Panc1 (cell line): Measurements from ENCODE around the gene PHTF1. TPM values are rescaled to one million over a fixed set of nuclear protein-coding genes. Genes with fewer than 3 reads are reported as not detected.

ENCODE experiments used
- ATAC-seq: fragments of 200-7000 bp; cut with Tn5 transposase; 2 replicates; pipeline ENCODE4 v1.9.1; 2020; ENCODE audit warnings: mild to moderate bottlenecking, moderate library complexity
- BruUV-seq: library from RNA; stranded (reverse); fragments of 400-500 nt; replicated peaks from 2 replicates; lab custom pipeline; 2021; lab: Mats Ljungman, UMichigan
- CTCF ChIA-PET: fragments of 300-600 bp; sonication (Branson Sonifier 250); formaldehyde crosslinking; loops from one replicate; lab custom pipeline; 2022; ENCODE audit warnings: antibody characterized with exemption; lab: Charles Lee
- POLR2A ChIA-PET: fragments of 300-600 bp; sonication (Branson Sonifier 250); formaldehyde crosslinking; loops from one replicate; lab custom pipeline; 2022; ENCODE audit warnings: antibody characterized with exemption; lab: Charles Lee
- DNase-seq: peaks from one replicate; pipeline ENCODE4 v3.0.0-alpha.2; 2010; ENCODE audit warnings: low read depth, low spot score
- H3K27ac ChIP-seq: 2 replicates; pipeline ENCODE4 v1.5.1; 2011; ENCODE audit warnings: mild to moderate bottlenecking, low read length, inconsistent platforms
- H3K27me3 ChIP-seq: fragments of 200-500 bp; sonication (Bioruptor generic); 2 replicates; pipeline ENCODE4 v1.6.0; 2014; ENCODE audit warnings: low read length, inconsistent platforms; ENCODE audit not compliant: control insufficient read depth, insufficient read depth
- H3K36me3 ChIP-seq: fragments of 200-500 bp; sonication (Bioruptor generic); 2 replicates; pipeline ENCODE4 v1.5.1; 2014; ENCODE audit warnings: inconsistent platforms, mild to moderate bottlenecking, low read length, moderate library complexity; ENCODE audit not compliant: control insufficient read depth, insufficient read depth
- H3K4me1 ChIP-seq: 2 replicates; pipeline ENCODE4 v1.5.1; 2011; ENCODE audit warnings: inconsistent platforms, mild to moderate bottlenecking, low read length, moderate library complexity; ENCODE audit not compliant: control insufficient read depth, insufficient read depth
- H3K4me3 ChIP-seq, 2 experiments: 2 replicates each; pipeline ENCODE4 v1.5.1; 2011 to 2012; ENCODE audit warnings: low read depth in 2 of 2, low read length in 2 of 2, mild to moderate bottlenecking in 2 of 2, inconsistent platforms in 1 of 2, moderate library complexity in 1 of 2
- H3K9me3 ChIP-seq: fragments of 200-500 bp; sonication (Bioruptor generic); 2 replicates; pipeline ENCODE4 v1.5.1; 2014; ENCODE audit warnings: low read depth, mild to moderate bottlenecking, inconsistent platforms, low read length, moderate library complexity; ENCODE audit not compliant: control insufficient read depth, insufficient read depth
- CTCF ChIP-seq: fragments of 450-650 bp; IDR thresholded peaks from 2 replicates; pipeline ENCODE4 v1.5.1; 2017; ENCODE audit warnings: mild to moderate bottlenecking
- POLR2AphosphoS5 ChIP-seq: IDR thresholded peaks from 2 replicates; pipeline ENCODE4 v1.6.1; 2012; ENCODE audit warnings: mild to moderate bottlenecking, low read depth, low read length, moderate library complexity
- REST ChIP-seq, 2 experiments: IDR thresholded peaks; 2 replicates each; pipeline ENCODE4 v1.6.1; 2011 to 2012; ENCODE audit warnings: low read depth in 2 of 2, control low read depth in 1 of 2, low read length in 1 of 2, mild to moderate bottlenecking in 1 of 2, moderate library complexity in 1 of 2; ENCODE audit not compliant: insufficient read depth in 1 of 2
- SIN3A ChIP-seq: IDR thresholded peaks from 2 replicates; pipeline ENCODE4 v1.6.1; 2012; ENCODE audit warnings: low read depth, mild to moderate bottlenecking, low read length, moderate library complexity, borderline replicate concordance; ENCODE audit not compliant: insufficient read depth
- TCF7L2 ChIP-seq: IDR thresholded peaks from 2 replicates; pipeline ENCODE4 v1.6.1; 2011; ENCODE audit warnings: mild to moderate bottlenecking, low read depth, low read length, inconsistent platforms
- in situ Hi-C: cut with HindIII; loops from 2 replicates; pipeline ENCODE4 v1.10.0; 2016; ENCODE audit warnings: low sequenced_read_pairs, low pct_unique_long_range_greater_than_20kb
- intact Hi-C: fragments of 100-400 bp; cut with micrococcal nuclease; formaldehyde crosslinking; loops from one replicate; pipeline ENCODE4 v1.10.0; 2022; ENCODE audit not compliant: unreplicated experiment
- total RNA-seq: library from RNA; stranded (reverse); gene quantifications from one replicate; pipeline ENCODE4 v1.2.1, GENCODE V29; 2021; ENCODE audit not compliant: unreplicated experiment

PHTF1 gene
- total RNA-seq, 1 experiment from 2014 or later, result 32.0 TPM

GRCh38 chr1:113678159-113678469 lies 81.2 kb downstream of the PHTF1 start:
- TF ChIP-seq CTCF, result peak; percentile 11; the same call in 1 of the 2 replicates
- TF ChIP-seq POLR2AphosphoS5, result no peak
- no peak for TF ChIP-seq REST (IDR thresholded peaks at IDR 0.05; ENCODE audit: insufficient read depth in 1 of 2, low read depth in 2 of 2, low read length in 1 of 2)
- POLR2A ChIA-PET, result no interaction called here
- no peaks in the 10 kb centered on the region for H3K9me3 ChIP-seq
- no peak for ATAC-seq
- no peak overlapping the region for H3K4me3 ChIP-seq
- CTCF ChIA-PET, result interaction anchor here (0.7 kb wide), 1 partner anchor 55 kb away, joined by 3 read pairs; no protein-coding TSS in a partner anchor
- BruUV-seq, result no TSS peak
- in situ Hi-C loops, result no loop called here
- no peaks in the 10 kb centered on the region for H3K4me1 ChIP-seq
- no peaks in the 10 kb centered on the region for H3K27me3 ChIP-seq
- intact Hi-C loops, result loop anchor here (10.0 kb wide), 1 partner anchor 283 kb away; the partner anchor contains the start of gene MAGI3
- peaks cover under 1% of the 10 kb centered on the region; the same call in 1 of the 2 replicates for H3K36me3 ChIP-seq
- DNase-seq, result no peak
- no peak overlapping the region for H3K27ac ChIP-seq

GRCh38 chr1:113677250-113678158 lies 81.8 kb downstream of the PHTF1 start:
- ChIA-PET CTCF (interaction anchor here (0.7 kb wide), 1 partner anchor 54 kb away, joined by 3 read pairs; no protein-coding TSS in a partner anchor), POLR2A (no interaction called here)
- TF ChIP-seq CTCF (peak; percentile 46; the same call in 1 of the 2 replicates), TCF7L2 (no peak), POLR2AphosphoS5 (no peak), SIN3A (no peak)
- intact Hi-C loops, result loop anchor here (2.0 to 10.0 kb wide), 2 partner anchors 283 to 537 kb away; partner anchors contain the start of gene MAGI3
- H3K4me3 ChIP-seq, result no peak overlapping the region
- H3K27ac ChIP-seq, result no peak overlapping the region
- no peaks in the 10 kb centered on the region for H3K27me3 ChIP-seq
- H3K36me3 ChIP-seq, result peaks cover 2% of the 10 kb centered on the region; the same call in 1 of the 2 replicates
- H3K9me3 ChIP-seq, result no peaks in the 10 kb centered on the region
- in situ Hi-C loops, result no loop called here
- peak; percentile 68; the same call in 1 of the 2 replicates for ATAC-seq
- DNase-seq, result peak; percentile 47
- BruUV-seq, result no TSS peak
- no peaks in the 10 kb centered on the region for H3K4me1 ChIP-seq
